Thymus (tissue), 11 donors: ENCODE data around the gene SDHD. TPM values are rescaled to one million over a fixed set of nuclear protein-coding genes. Genes with fewer than 3 reads are reported as not detected.
"Not testable (repeated sequence)": the region's sequence is repeated elsewhere in the genome, so short reads cannot be mapped to it uniquely, and the experiment has no call there.

Experiments
- DNase-seq, 9 donors: peaks; one replicate each; pipeline ENCODE4 v3.0.0-alpha.2; 2013; ENCODE audit warnings: low spot score in 9 of 9, low read depth in 6 of 9, missing footprints in 1 of 9
- H3K27ac ChIP-seq, 2 donors: one replicate each; pipeline ENCODE4 v1.5.1; 2013; ENCODE audit warnings: control low read depth in 1 of 2, low read depth in 1 of 2, low read length in 1 of 2, mild to moderate bottlenecking in 1 of 2, moderate library complexity in 1 of 2
- H3K27me3 ChIP-seq, 2 donors: one replicate each; pipeline ENCODE4 v1.5.1; 2013; ENCODE audit warnings: low read length in 1 of 2; ENCODE audit not compliant: control insufficient read depth in 2 of 2, insufficient read depth in 1 of 2
- H3K36me3 ChIP-seq, 2 donors: one replicate each; pipeline ENCODE4 v1.5.1; 2013; ENCODE audit warnings: low read length in 1 of 2, mild to moderate bottlenecking in 1 of 2, moderate library complexity in 1 of 2; ENCODE audit not compliant: control insufficient read depth in 2 of 2, insufficient read depth in 2 of 2
- H3K4me1 ChIP-seq, 2 donors: one replicate each; pipeline ENCODE4 v1.5.1; 2013; ENCODE audit warnings: low read length in 2 of 2; ENCODE audit not compliant: control insufficient read depth in 2 of 2, insufficient read depth in 2 of 2
- H3K4me3 ChIP-seq, 2 donors: one replicate each; pipeline ENCODE4 v1.5.1; 2013; ENCODE audit warnings: low read length in 2 of 2, control low read depth in 1 of 2, mild to moderate bottlenecking in 1 of 2
- H3K9me3 ChIP-seq, 2 donors: one replicate each; pipeline ENCODE4 v1.5.1; 2013; ENCODE audit warnings: low read length in 1 of 2, mild to moderate bottlenecking in 1 of 2; ENCODE audit not compliant: control insufficient read depth in 2 of 2, insufficient read depth in 1 of 2
- WGBS: extraction: QIAGEN DNeasy Blood & Tissue Kit; methylation state at CpG from one replicate; pipeline ENCODE4 v1.1.7; 2013; 5-methylcytosine and 5-hydroxymethylcytosine counted together
- polyA plus RNA-seq: library from polyadenylated mRNA; stranded (reverse); fragments of 200-250 nt; gene quantifications from one replicate; pipeline ENCODE4 v1.2.3, GENCODE V29; 2013
- total RNA-seq: library from RNA; stranded (reverse); fragments of 120-200 nt; gene quantifications from one replicate; pipeline ENCODE4 v1.2.4, GENCODE V29; 2013
- donor health status: healthy.

SDHD gene
- total and polyA plus RNA-seq, 2 donors = 95.1 to 132 TPM

- H3K36me3 ChIP-seq = peaks cover 29 to 46% of the 10 kb centered on the region in 2 donors
- H3K27me3 ChIP-seq, DNase-seq, H3K27ac ChIP-seq, H3K4me1 ChIP-seq, H3K9me3 ChIP-seq, H3K4me3 ChIP-seq: not testable (repeated sequence)
- over 99% methylated on average over 2 of the region's 2 CpGs for WGBS
Observed at GRCh38 chr11:112095302-112095701, 8.6 kb downstream of the SDHD start.

GRCh38 chr11:112096194-112096593 lies 9.5 kb downstream of the SDHD start:
- DNase-seq = no peak
- H3K4me1 ChIP-seq = no peaks in the 10 kb centered on the region
- no peak overlapping the region for H3K27ac ChIP-seq
- H3K36me3 ChIP-seq = peaks cover 22 to 37% of the 10 kb centered on the region in 2 donors
- no peak overlapping the region for H3K4me3 ChIP-seq
- no peaks in the 10 kb centered on the region for H3K27me3 ChIP-seq
- no peaks in the 10 kb centered on the region for H3K9me3 ChIP-seq

GRCh38 chr11:112097734-112098528 lies 11.3 kb downstream of the SDHD start:
- no peak overlapping the region for H3K4me3 ChIP-seq
- no peaks in the 10 kb centered on the region for H3K9me3 ChIP-seq
- no peaks in the 10 kb centered on the region for H3K4me1 ChIP-seq
- WGBS = 98% methylated on average over 11 of the region's 11 CpGs
- H3K36me3 ChIP-seq = peaks cover 8 to 21% of the 10 kb centered on the region in 2 donors
- H3K27ac ChIP-seq = no peak overlapping the region
- DNase-seq = no peak
- no peaks in the 10 kb centered on the region for H3K27me3 ChIP-seq

- H3K9me3 ChIP-seq = no peaks in the 10 kb centered on the region
- no peaks in the 10 kb centered on the region for H3K4me1 ChIP-seq
- DNase-seq = no peak
- H3K36me3 ChIP-seq = peaks cover 4 to 10% of the 10 kb centered on the region in 2 donors
- H3K27ac ChIP-seq = no peak overlapping the region
- H3K27me3 ChIP-seq = no peaks in the 10 kb centered on the region
- WGBS = 95% methylated on average over 2 of the region's 2 CpGs
- H3K4me3 ChIP-seq = no peak overlapping the region
Observed at GRCh38 chr11:112100462-112100861, 13.8 kb downstream of the SDHD start.

- over 99% methylated on average over 6 of the region's 6 CpGs for WGBS
- DNase-seq = no peak
- H3K4me3 ChIP-seq = no peak overlapping the region
- H3K9me3 ChIP-seq = no peaks in the 10 kb centered on the region
- H3K27me3 ChIP-seq = no peaks in the 10 kb centered on the region
- H3K4me1 ChIP-seq = no peaks in the 10 kb centered on the region
- no peak overlapping the region for H3K27ac ChIP-seq
- H3K36me3 ChIP-seq = no peaks in the 10 kb centered on the region
Observed at GRCh38 chr11:112103446-112103845, 16.8 kb downstream of the SDHD start.

- no peak for DNase-seq
- Histone ChIP-seq H3K4me1 (no peaks in the 10 kb centered on the region), H3K36me3 (no peaks in the 10 kb centered on the region), H3K4me3 (no peak overlapping the region), H3K27me3 (no peaks in the 10 kb centered on the region), H3K27ac (no peak overlapping the region), H3K9me3 (no peaks in the 10 kb centered on the region)
- 99% methylated on average over 8 of the region's 8 CpGs for WGBS
Observed at GRCh38 chr11:112106070-112106469, 19.4 kb downstream of the SDHD start.

- Histone ChIP-seq H3K27ac (no peak overlapping the region), H3K36me3 (no peaks in the 10 kb centered on the region), H3K4me3 (no peak overlapping the region), H3K4me1 (peaks cover 0 to 3% of the 10 kb centered on the region in 2 donors), H3K27me3 (no peaks in the 10 kb centered on the region), H3K9me3 (no peaks in the 10 kb centered on the region)
- WGBS = 67% methylated on average over 6 of the region's 6 CpGs
- DNase-seq = peak in 6 of 9 donors; percentile 9 to 62 (median 20)
Observed at GRCh38 chr11:112113539-112114457, 27.1 kb downstream of the SDHD start.

GRCh38 chr11:112114460-112114859 lies 27.8 kb downstream of the SDHD start:
- no peak for DNase-seq
- Histone ChIP-seq H3K36me3 (peaks cover 0 to 3% of the 10 kb centered on the region in 2 donors), H3K9me3 (no peaks in the 10 kb centered on the region), H3K27ac (no peak overlapping the region), H3K4me1 (peaks cover 0 to 3% of the 10 kb centered on the region in 2 donors), H3K4me3 (no peak overlapping the region), H3K27me3 (no peaks in the 10 kb centered on the region)
- 97% methylated on average over 2 of the region's 2 CpGs for WGBS

- Histone ChIP-seq H3K9me3 (no peaks in the 10 kb centered on the region), H3K4me3 (no peak overlapping the region), H3K27ac (no peak overlapping the region), H3K27me3 (no peaks in the 10 kb centered on the region), H3K4me1 (peaks cover 0 to 3% of the 10 kb centered on the region in 2 donors), H3K36me3 (peaks cover 0 to 5% of the 10 kb centered on the region in 2 donors)
- DNase-seq = peak in 1 of 9 donors; percentile 16
- 54% methylated on average over 5 of the region's 5 CpGs for WGBS
Observed at GRCh38 chr11:112115386-112115785, 28.7 kb downstream of the SDHD start.
